ENCODE results near the gene HCN3. TPM values are rescaled to one million over a fixed set of nuclear protein-coding genes. Genes with fewer than 3 reads are reported as not detected.

Gene HCN3
- total RNA-seq, 1 donor from 2014 or later = 10.6 TPM

GRCh38 chr1:155267373-155267772, 9.9 kb upstream of the HCN3 start:
- Mint-ChIP-seq H3K4me3 (no peak overlapping the region), H3K27ac (no peak overlapping the region), H3K27me3 (no peaks in the 10 kb centered on the region), H3K4me1 (ENCODE audit: unreplicated experiment) (peaks cover 11% of the 10 kb centered on the region), H3K36me3 (peaks cover 29% of the 10 kb centered on the region), H3K9me3 (no peaks in the 10 kb centered on the region)
- TF ChIP-seq, protein P1, sequence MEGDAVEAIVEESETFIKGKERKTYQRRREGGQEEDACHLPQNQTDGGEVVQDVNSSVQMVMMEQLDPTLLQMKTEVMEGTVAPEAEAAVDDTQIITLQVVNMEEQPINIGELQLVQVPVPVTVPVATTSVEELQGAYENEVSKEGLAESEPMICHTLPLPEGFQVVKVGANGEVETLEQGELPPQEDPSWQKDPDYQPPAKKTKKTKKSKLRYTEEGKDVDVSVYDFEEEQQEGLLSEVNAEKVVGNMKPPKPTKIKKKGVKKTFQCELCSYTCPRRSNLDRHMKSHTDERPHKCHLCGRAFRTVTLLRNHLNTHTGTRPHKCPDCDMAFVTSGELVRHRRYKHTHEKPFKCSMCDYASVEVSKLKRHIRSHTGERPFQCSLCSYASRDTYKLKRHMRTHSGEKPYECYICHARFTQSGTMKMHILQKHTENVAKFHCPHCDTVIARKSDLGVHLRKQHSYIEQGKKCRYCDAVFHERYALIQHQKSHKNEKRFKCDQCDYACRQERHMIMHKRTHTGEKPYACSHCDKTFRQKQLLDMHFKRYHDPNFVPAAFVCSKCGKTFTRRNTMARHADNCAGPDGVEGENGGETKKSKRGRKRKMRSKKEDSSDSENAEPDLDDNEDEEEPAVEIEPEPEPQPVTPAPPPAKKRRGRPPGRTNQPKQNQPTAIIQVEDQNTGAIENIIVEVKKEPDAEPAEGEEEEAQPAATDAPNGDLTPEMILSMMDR (conservative IDR thresholded peaks at IDR 0.05) = no peak
- no peak for DNase-seq (ENCODE audit: extremely low spot score, unreplicated experiment)

DNA sequence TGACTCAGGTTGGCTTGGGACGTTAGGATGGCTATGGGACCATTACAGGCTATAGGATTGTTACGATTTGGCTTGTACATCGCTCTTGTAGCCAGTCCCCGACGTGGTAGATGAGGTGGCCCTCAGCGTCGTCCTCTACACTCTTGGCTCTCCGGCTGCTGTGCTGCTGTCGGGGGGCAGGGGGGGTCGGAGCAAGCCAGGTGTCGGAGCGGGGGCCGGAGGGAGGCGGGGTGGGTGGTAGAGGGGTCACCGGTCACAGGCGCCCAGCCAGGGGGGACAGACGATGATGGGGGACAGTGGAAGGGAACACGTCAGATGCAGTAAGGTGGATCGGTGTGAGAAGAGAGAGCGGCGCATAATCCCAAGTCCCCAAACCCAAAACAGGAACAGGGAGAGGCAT, 8.6 kb upstream of the HCN3 start:
- peaks cover 28% of the 10 kb centered on the region for H3K36me3 Mint-ChIP-seq
- peaks cover 16% of the 10 kb centered on the region for H3K4me1 Mint-ChIP-seq (ENCODE audit: unreplicated experiment)
- no peak for DNase-seq (ENCODE audit: extremely low spot score, unreplicated experiment)
- no peak overlapping the region for H3K27ac Mint-ChIP-seq
- H3K27me3 Mint-ChIP-seq = no peaks in the 10 kb centered on the region
- H3K9me3 Mint-ChIP-seq = no peaks in the 10 kb centered on the region
- TF ChIP-seq, protein P1 (conservative IDR thresholded peaks at IDR 0.05) = no peak
- H3K4me3 Mint-ChIP-seq = no peak overlapping the region

DNA sequence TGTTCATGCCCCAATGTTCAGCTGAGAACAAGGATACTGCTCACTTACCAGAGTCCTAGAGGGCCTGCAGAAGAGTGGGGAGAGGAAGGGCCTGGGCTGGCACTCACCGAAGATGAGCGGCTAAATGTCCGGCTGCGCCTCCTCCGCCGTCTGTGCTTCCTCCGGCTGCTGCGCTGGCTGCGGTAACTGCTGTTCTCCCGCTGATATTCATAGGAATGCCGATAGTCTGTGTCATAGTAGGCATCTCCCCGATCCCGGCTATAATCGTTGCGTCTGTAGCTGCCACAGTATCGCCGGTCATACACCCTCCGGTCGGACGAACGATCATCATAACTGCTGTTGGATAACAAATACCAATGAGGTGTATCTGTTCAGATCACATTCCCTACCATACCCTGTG, 7.9 kb upstream of the HCN3 start:
- Mint-ChIP-seq H3K27me3 (no peaks in the 10 kb centered on the region), H3K9me3 (no peaks in the 10 kb centered on the region), H3K4me1 (ENCODE audit: unreplicated experiment) (peaks cover 20% of the 10 kb centered on the region), H3K36me3 (peaks cover 27% of the 10 kb centered on the region), H3K4me3 (no peak overlapping the region), H3K27ac (no peak overlapping the region)
- TF ChIP-seq, protein P1 (conservative IDR thresholded peaks at IDR 0.05) = no peak
- DNase-seq (ENCODE audit: extremely low spot score, unreplicated experiment) = no peak

DNA sequence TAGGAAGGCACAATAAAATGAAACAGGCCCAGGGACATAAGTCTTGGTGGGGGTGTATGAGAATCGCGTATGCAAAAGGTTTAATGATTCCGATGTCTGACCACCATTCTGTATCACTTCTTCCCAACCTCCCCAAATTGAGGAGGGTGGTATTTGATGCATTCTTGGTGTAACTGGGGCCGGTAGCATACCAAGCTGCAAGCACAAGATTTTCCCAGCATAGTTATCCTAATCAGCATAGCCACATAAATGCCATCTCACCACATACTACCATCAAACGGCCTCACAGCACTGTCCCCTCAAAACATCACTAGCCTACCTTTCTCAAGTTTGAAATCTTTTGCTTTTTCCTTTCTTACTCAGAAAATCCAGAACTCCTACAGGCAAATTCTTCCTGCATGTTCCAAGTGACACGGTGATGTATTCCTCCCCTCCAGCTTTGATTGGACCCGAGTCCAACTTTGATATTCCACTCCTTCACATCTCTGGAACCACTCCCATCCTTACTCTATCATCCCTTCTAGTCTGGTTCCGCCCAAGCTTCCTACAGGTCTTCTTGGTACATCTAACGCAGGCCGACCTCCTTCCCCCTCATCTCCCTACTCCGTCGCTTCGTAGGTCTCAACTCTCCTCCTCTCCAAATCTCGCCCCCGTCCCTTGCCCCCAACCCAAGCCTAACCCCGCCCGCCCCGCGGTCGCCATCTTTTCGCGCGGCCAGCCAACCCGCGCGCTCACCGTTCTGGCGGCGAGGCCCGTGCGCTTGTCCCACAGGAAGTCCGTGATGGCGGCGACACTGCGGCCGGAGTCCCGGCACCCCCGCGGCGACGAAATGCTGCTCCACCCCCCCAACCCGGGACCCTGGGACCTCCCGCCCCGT, 4.6 kb upstream of the HCN3 start:
- TF ChIP-seq, protein P1 (conservative IDR thresholded peaks at IDR 0.05) = no peak
- Mint-ChIP-seq H3K27ac (peak overlapping the region; percentile 85), H3K27me3 (no peaks in the 10 kb centered on the region), H3K4me3 (peak overlapping the region; percentile 94), H3K4me1 (ENCODE audit: unreplicated experiment) (peaks cover 30% of the 10 kb centered on the region), H3K36me3 (peaks cover 14% of the 10 kb centered on the region), H3K9me3 (no peaks in the 10 kb centered on the region)
- DNase-seq (ENCODE audit: extremely low spot score, unreplicated experiment) = no peak

- TF ChIP-seq, protein P1 (conservative IDR thresholded peaks at IDR 0.05) = no peak
- H3K4me1 Mint-ChIP-seq (ENCODE audit: unreplicated experiment) = peaks cover 34% of the 10 kb centered on the region
- peak; percentile 98 for DNase-seq (ENCODE audit: extremely low spot score, unreplicated experiment)
Measured at GRCh38 chr1:155273343-155274245, 3.7 kb upstream of the HCN3 start, which contains the start of gene CLK2. Gene CLK2, minus strand, starts transcription at chr1:155273504. Its CDS starts 2,527 bp downstream, at chr1:155270977.

More at GRCh38 chr1:155273343-155274245, 3.7 kb upstream of the HCN3 start, which contains the start of gene CLK2:
- Mint-ChIP-seq H3K27me3 (no peaks in the 10 kb centered on the region), H3K4me3 (peak within 1 kb of the TSS; percentile 94), H3K9me3 (no peaks in the 10 kb centered on the region), H3K27ac (peak within 1 kb of the TSS; percentile 92), H3K36me3 (peaks cover 13% of the 10 kb centered on the region)

Measured in type B pancreatic cell (in vitro differentiated cells).